ENCODE measurements around the gene SAP130. TPM values are rescaled to one million over a fixed set of nuclear protein-coding genes. Genes with fewer than 3 reads are reported as not detected.

Gene SAP130
- total RNA-seq, 3 donors from 2014 or later (not counting 1 experiment from before 2014, with no cell fraction given): 33.6 to 43.7 (median 36.2) TPM

DNA sequence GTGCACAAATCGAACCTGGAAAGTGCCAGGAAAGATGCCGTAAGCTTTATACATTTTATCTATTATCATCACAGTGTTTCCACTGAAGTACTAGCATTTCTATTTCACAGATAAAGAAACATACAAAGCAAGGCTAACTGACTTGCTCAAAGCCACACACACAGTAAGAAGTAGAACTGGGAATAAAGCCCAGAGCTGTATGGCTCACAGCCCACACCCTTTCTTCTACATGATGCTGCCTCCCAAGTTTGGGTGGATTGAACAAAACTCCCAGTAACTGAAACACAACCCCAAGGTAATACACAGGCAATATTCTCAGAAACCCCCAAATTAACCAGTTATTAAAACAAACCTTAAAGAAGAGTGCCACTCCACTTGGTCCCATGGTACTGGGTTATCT lies 11.2 kb downstream of the SAP130 start:
- WGBS (ENCODE audit: insufficient coverage): 96% methylated on average over 2 of the region's 2 CpGs
- no peak for ATAC-seq

DNA sequence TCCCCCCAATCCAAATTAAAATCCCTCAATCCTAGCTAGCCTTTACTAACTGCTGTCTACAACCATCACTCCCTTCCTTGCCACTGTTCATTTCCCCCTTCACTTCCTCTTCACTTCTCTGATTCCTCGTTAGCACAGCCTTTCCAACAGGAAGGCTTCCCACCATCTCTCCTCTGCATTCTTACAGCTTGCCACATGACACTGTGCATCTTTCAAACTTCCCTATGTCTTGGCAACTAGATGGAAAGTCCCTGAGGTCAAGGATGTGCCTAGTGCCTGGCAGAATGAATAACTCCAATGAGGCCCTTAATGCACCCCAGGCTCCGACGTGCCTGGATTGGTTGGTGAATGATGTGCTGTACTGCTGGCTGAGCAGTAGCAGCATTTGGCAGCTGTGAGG lies 15.2 kb downstream of the SAP130 start:
- no peaks in the 10 kb centered on the region for H3K4me1 ChIP-seq (ENCODE audit: control insufficient read depth, insufficient read depth, low read length)
- H3K27me3 Mint-ChIP-seq (ENCODE audit: low read depth in 2 of 2): no peaks in the 10 kb centered on the region
- H3K4me3 ChIP-seq (ENCODE audit: low read length): no peak overlapping the region
- H3K4me1 Mint-ChIP-seq: no peaks in the 10 kb centered on the region
- H3K36me3 Mint-ChIP-seq: peaks cover 57% of the 10 kb centered on the region
- WGBS (ENCODE audit: insufficient coverage): 93% methylated on average over 3 of the region's 3 CpGs
- no peak overlapping the region for H3K4me3 Mint-ChIP-seq
- no peaks in the 10 kb centered on the region for H3K27me3 ChIP-seq (ENCODE audit: control insufficient read depth, insufficient read depth, low read length)
- intact Hi-C loops (cut with micrococcal nuclease): no loop called here
- no peak overlapping the region for H3K27ac ChIP-seq (ENCODE audit: low read length)
- no peak for DNase-seq
- H3K36me3 ChIP-seq (ENCODE audit: control insufficient read depth, insufficient read depth, low read length): peaks cover 84% of the 10 kb centered on the region
- no peaks in the 10 kb centered on the region for H3K9me3 Mint-ChIP-seq
- ATAC-seq: no peak
- no peak overlapping the region for H3K27ac Mint-ChIP-seq
- no peaks in the 10 kb centered on the region for H3K9me3 ChIP-seq (ENCODE audit: control insufficient read depth, insufficient read depth, low read length)
- TF ChIP-seq, protein P1, sequence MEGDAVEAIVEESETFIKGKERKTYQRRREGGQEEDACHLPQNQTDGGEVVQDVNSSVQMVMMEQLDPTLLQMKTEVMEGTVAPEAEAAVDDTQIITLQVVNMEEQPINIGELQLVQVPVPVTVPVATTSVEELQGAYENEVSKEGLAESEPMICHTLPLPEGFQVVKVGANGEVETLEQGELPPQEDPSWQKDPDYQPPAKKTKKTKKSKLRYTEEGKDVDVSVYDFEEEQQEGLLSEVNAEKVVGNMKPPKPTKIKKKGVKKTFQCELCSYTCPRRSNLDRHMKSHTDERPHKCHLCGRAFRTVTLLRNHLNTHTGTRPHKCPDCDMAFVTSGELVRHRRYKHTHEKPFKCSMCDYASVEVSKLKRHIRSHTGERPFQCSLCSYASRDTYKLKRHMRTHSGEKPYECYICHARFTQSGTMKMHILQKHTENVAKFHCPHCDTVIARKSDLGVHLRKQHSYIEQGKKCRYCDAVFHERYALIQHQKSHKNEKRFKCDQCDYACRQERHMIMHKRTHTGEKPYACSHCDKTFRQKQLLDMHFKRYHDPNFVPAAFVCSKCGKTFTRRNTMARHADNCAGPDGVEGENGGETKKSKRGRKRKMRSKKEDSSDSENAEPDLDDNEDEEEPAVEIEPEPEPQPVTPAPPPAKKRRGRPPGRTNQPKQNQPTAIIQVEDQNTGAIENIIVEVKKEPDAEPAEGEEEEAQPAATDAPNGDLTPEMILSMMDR (IDR thresholded peaks at IDR 0.05): no peak

More for the DNA sequence above, 11.2 kb downstream of the SAP130 start:
- intact Hi-C loops (cut with micrococcal nuclease): no loop called here
- H3K4me1 Mint-ChIP-seq: peaks cover 0 to under 1% of the 10 kb centered on the region in 2 donors
- no peaks in the 10 kb centered on the region for H3K9me3 Mint-ChIP-seq
- Histone ChIP-seq H3K9me3 (ENCODE audit: control insufficient read depth, insufficient read depth, low read length) (no peaks in the 10 kb centered on the region), H3K27ac (ENCODE audit: low read length) (no peak overlapping the region), H3K4me3 (ENCODE audit: low read length) (no peak overlapping the region), H3K4me1 (ENCODE audit: control insufficient read depth, insufficient read depth, low read length) (no peaks in the 10 kb centered on the region), H3K36me3 (ENCODE audit: control insufficient read depth, insufficient read depth, low read length) (peaks cover 49% of the 10 kb centered on the region), H3K27me3 (ENCODE audit: control insufficient read depth, insufficient read depth, low read length) (no peaks in the 10 kb centered on the region)
- no peak for DNase-seq
- H3K36me3 Mint-ChIP-seq: peaks cover 27% of the 10 kb centered on the region
- H3K4me3 Mint-ChIP-seq: no peak overlapping the region
- no peak overlapping the region for H3K27ac Mint-ChIP-seq
- TF ChIP-seq, protein P1 (IDR thresholded peaks at IDR 0.05): no peak
- H3K27me3 Mint-ChIP-seq (ENCODE audit: low read depth in 2 of 2): no peaks in the 10 kb centered on the region

DNA sequence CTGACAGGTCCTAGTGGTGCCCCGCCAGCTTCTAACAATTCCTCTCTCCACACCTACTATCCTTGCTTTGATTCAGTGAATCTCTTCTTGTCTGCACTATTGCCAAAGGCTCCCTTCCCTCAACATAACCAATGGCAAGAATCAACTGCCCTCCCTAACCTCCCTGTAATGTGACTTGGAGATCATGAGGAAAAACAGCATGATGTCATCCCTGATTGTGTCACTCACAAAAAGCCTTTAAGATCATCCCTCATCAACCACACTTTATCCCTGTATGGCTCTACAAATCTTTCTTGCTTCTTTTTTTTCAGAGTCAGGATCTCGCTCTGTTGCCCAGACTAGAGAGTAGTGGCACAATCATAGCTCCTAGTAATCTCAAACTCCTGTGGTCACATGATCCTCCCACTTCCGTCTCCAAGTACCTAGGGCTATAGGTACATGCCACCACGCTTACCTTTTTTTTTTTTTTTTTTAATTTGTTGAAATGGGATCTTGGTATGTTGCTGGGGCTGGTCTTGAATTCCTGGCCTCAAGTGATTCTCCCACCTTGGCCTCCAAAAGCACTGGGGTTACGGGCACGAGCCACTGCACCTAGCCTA lies 19.7 kb downstream of the SAP130 start:
- ATAC-seq: no peak
- no peaks in the 10 kb centered on the region for H3K27me3 Mint-ChIP-seq (ENCODE audit: low read depth in 2 of 2)
- Histone ChIP-seq H3K4me1 (ENCODE audit: control insufficient read depth, insufficient read depth, low read length) (no peaks in the 10 kb centered on the region), H3K36me3 (ENCODE audit: control insufficient read depth, insufficient read depth, low read length) (peaks cover 67% of the 10 kb centered on the region), H3K27me3 (ENCODE audit: control insufficient read depth, insufficient read depth, low read length) (no peaks in the 10 kb centered on the region), H3K9me3 (ENCODE audit: control insufficient read depth, insufficient read depth, low read length) (no peaks in the 10 kb centered on the region), H3K27ac (ENCODE audit: low read length) (no peak overlapping the region), H3K4me3 (ENCODE audit: low read length) (no peak overlapping the region)
- intact Hi-C loops (cut with micrococcal nuclease): no loop called here
- H3K27ac Mint-ChIP-seq: no peak overlapping the region
- no peak overlapping the region for H3K4me3 Mint-ChIP-seq
- H3K9me3 Mint-ChIP-seq: no peaks in the 10 kb centered on the region
- DNase-seq: no peak
- TF ChIP-seq, protein P1 (IDR thresholded peaks at IDR 0.05): no peak
- peaks cover 40% of the 10 kb centered on the region for H3K36me3 Mint-ChIP-seq
- WGBS (ENCODE audit: insufficient coverage): 97% methylated on average over 4 of the region's 6 CpGs
- no peaks in the 10 kb centered on the region for H3K4me1 Mint-ChIP-seq

DNA sequence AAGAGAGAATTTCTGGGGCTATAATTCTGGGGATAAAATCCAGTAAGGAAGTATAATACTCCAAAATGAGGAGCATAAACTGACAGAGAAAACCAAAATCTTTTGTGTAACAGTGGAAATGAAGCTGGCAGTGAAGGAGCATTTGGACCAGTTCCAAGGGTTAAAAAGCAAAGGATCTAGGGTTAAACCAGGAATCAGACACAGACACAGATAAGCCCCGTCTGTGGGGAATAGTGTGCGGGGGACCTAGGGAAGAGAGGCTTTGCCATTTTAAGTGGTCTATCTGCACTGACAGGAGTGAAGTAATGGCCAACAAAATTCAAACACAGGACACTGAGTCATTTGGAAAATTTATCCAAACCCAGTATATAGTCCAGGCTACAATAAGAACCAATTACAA lies 23.4 kb downstream of the SAP130 start:
- H3K4me1 Mint-ChIP-seq: no peaks in the 10 kb centered on the region
- Histone ChIP-seq H3K27ac (ENCODE audit: low read length) (no peak overlapping the region), H3K27me3 (ENCODE audit: control insufficient read depth, insufficient read depth, low read length) (no peaks in the 10 kb centered on the region), H3K4me3 (ENCODE audit: low read length) (no peak overlapping the region), H3K36me3 (ENCODE audit: control insufficient read depth, insufficient read depth, low read length) (peaks cover 56% of the 10 kb centered on the region), H3K4me1 (ENCODE audit: control insufficient read depth, insufficient read depth, low read length) (no peaks in the 10 kb centered on the region), H3K9me3 (ENCODE audit: control insufficient read depth, insufficient read depth, low read length) (no peaks in the 10 kb centered on the region)
- H3K27me3 Mint-ChIP-seq (ENCODE audit: low read depth in 2 of 2): no peaks in the 10 kb centered on the region
- no peak overlapping the region for H3K27ac Mint-ChIP-seq
- H3K36me3 Mint-ChIP-seq: peaks cover 31% of the 10 kb centered on the region
- intact Hi-C loops (cut with micrococcal nuclease): no loop called here
- TF ChIP-seq, protein P1 (IDR thresholded peaks at IDR 0.05): no peak
- no peak for ATAC-seq
- H3K9me3 Mint-ChIP-seq: no peaks in the 10 kb centered on the region
- no peak for DNase-seq
- WGBS (ENCODE audit: insufficient coverage): 100% methylated on average over 2 of the region's 2 CpGs
- H3K4me3 Mint-ChIP-seq: no peak overlapping the region

All from natural killer cell (primary cell).